HG02642 (cell line): ENCODE measurements around the gene WFDC11.

Source experiments
- ATAC-seq: cut with Tn5 transposase; IDR thresholded peaks from one replicate; pipeline ENCODE4 v1.9.1; 2021; ENCODE audit warnings: mild to moderate bottlenecking; ENCODE audit not compliant: unreplicated experiment, poor library complexity

WFDC11 gene

GRCh38 chr20:45629496-45630100, 40.4 kb downstream of the WFDC11 start, which contains the start of gene WFDC10A:
TSS of gene WFDC10A (plus strand) at chr20:45629739. CDS start at chr20:45629814, 75 bp downstream.
- peak; percentile 48 for ATAC-seq

- ATAC-seq: no peak
Measured at GRCh38 chr20:45626540-45626939, 43.5 kb downstream of the WFDC11 start.

- no peak for ATAC-seq
Measured at GRCh38 chr20:45621593-45621992, 48.4 kb downstream of the WFDC11 start.

- ATAC-seq: no peak
Measured at GRCh38 chr20:45617591-45617990, 52.4 kb downstream of the WFDC11 start.

DNA sequence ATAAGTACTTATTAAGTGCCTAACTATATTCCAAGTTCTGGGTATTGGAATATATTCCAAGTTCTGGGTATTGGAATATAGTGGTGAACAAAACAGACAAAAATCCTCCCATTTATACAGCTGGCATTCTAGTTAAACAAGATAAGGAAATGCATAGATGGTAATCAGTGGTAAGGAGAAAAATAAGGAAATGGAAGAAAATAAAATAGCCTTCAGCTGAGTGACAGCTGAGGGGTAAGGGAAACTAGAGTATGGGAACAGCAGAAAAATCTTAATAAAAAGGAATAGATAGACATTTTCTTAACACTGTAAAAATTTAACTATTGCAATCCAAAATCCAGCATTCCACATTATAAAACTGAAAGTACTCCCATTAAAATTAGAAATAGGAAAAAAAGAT, 57.7 kb downstream of the WFDC11 start:
- no peak for ATAC-seq

GRCh38 chr20:45611054-45611453, 59.0 kb downstream of the WFDC11 start:
- no peak for ATAC-seq

DNA sequence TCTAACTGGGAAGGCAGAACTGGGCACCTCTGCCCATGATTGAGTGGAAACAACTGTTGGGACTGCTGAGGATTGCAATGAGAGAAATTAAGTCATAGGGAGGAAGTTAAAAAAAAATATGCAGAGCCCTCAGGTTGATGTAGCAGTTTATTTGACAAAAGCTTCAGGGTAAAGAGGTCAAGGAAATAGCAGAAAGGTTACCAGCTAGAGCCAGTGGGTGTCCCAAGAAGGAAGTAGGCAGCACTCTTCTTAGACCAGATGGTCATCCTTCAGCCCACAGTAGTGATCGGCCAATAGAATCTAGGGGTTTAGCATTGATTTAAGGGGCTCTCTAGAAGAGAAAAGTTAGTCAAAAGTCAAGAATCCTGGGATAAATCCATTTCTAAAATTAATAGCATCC, 62.2 kb downstream of the WFDC11 start:
- ATAC-seq: no peak
